Prostate gland (tissue), 2 donors: ENCODE data around the gene PAK4. TPM values are rescaled to one million over a fixed set of nuclear protein-coding genes. Genes with fewer than 3 reads are reported as not detected.
A peak's percentile ranks its signal among the peaks of the same experiment; 100 is the strongest.

ENCODE experiments used
- DNase-seq: peaks from one replicate; pipeline ENCODE4 v3.0.0-alpha.2; 2019; ENCODE audit warnings: low spot score
- H3K27ac ChIP-seq, 2 donors: fragments of 200-600 bp; sonication (generic); 2 replicates each; pipeline ENCODE4 v1.5.1; 2017 to 2019
- H3K27me3 ChIP-seq: fragments of 200-600 bp; sonication (generic); replicated peaks from 2 replicates; pipeline ENCODE4 v1.5.1; 2019; ENCODE audit not compliant: insufficient read depth
- H3K36me3 ChIP-seq, 2 donors: fragments of 200-600 bp; sonication (generic); 1 replicate in 1 of 2; 2 replicates in 1 of 2; pipeline versions ENCODE4 v1.5.1 to v1.8.1; 2017 to 2019
- H3K4me1 ChIP-seq: fragments of 200-600 bp; sonication (generic); replicated peaks from 2 replicates; pipeline ENCODE4 v1.5.1; 2019
- H3K4me3 ChIP-seq, 2 donors: fragments of 200-600 bp; sonication (generic); 2 replicates each; pipeline ENCODE4 v1.5.1; 2017 to 2019
- H3K9me3 ChIP-seq: fragments of 200-600 bp; sonication (generic); 2 replicates; pipeline ENCODE4 v1.5.1; 2017
- POLR2A ChIP-seq: fragments of 450-650 bp; IDR thresholded peaks from one replicate; pipeline ENCODE4 v1.6.1; 2016; ENCODE audit warnings: antibody characterized with exemption, mild to moderate bottlenecking
- POLR2AphosphoS5 ChIP-seq: sonication (generic); formaldehyde crosslinking; IDR thresholded peaks from one replicate; pipeline ENCODE4 v1.6.1; 2017; ENCODE audit warnings: antibody characterized with exemption
- WGBS: methylation state at CpG from one replicate; pipeline ENCODE4 v1.1.5; 2018; 5-methylcytosine and 5-hydroxymethylcytosine counted together
- intact Hi-C: fragments of 100-400 bp; cut with DNase I; formaldehyde crosslinking; loops from one replicate; pipeline ENCODE4 v1.14.2; 2022
- total RNA-seq, 2 donors: library from RNA; depleted of rRNA; stranded (reverse); fragments of >200 nt; gene quantifications; one replicate each; pipeline ENCODE4 v1.1.0, GENCODE V29; 2016
- TF ChIP-seq, protein P1 (sequence below), 4 experiments: fragments of 200-600 bp in 2 of 4; fragments of 450-650 bp in 2 of 4; sonication (generic) in 2 of 4; IDR thresholded peaks; 1 replicate in 3 of 4; 2 replicates in 1 of 4; pipeline ENCODE4 v1.5.1; 2016 to 2019; ENCODE audit warnings: antibody characterized with exemption in 4 of 4, mild to moderate bottlenecking in 2 of 4, moderate library complexity in 2 of 4

Gene PAK4
- total RNA-seq, 2 donors from 2014 or later, result 111 to 123 TPM

- H3K27ac ChIP-seq, result peak overlapping the region; percentile 66 to 74
- intact Hi-C loops, result no loop called here
- 55% methylated on average over 23 of the region's 23 CpGs for whole genome bisulfite sequencing
- H3K9me3 ChIP-seq, result no peaks in the 10 kb centered on the region
- DNase-seq, result no peak
- H3K4me3 ChIP-seq, result peak overlapping the region; percentile 24 to 40
- TF ChIP-seq POLR2AphosphoS5 (no peak), POLR2A (no peak)
- TF ChIP-seq, protein P1, sequence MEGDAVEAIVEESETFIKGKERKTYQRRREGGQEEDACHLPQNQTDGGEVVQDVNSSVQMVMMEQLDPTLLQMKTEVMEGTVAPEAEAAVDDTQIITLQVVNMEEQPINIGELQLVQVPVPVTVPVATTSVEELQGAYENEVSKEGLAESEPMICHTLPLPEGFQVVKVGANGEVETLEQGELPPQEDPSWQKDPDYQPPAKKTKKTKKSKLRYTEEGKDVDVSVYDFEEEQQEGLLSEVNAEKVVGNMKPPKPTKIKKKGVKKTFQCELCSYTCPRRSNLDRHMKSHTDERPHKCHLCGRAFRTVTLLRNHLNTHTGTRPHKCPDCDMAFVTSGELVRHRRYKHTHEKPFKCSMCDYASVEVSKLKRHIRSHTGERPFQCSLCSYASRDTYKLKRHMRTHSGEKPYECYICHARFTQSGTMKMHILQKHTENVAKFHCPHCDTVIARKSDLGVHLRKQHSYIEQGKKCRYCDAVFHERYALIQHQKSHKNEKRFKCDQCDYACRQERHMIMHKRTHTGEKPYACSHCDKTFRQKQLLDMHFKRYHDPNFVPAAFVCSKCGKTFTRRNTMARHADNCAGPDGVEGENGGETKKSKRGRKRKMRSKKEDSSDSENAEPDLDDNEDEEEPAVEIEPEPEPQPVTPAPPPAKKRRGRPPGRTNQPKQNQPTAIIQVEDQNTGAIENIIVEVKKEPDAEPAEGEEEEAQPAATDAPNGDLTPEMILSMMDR (IDR thresholded peaks at IDR 0.05), result no peak
- H3K4me1 ChIP-seq, result peaks cover 62% of the 10 kb centered on the region
- no peaks in the 10 kb centered on the region for H3K36me3 ChIP-seq
- H3K27me3 ChIP-seq, result no peaks in the 10 kb centered on the region
These were observed 31.9 kb downstream of the PAK4 start for GRCh38 chr19:39157275-39157996.

GRCh38 chr19:39157997-39158389 lies 32.4 kb downstream of the PAK4 start:
- Histone ChIP-seq H3K27ac (peak overlapping the region in 1 of 2 donors; percentile 88), H3K9me3 (no peaks in the 10 kb centered on the region), H3K27me3 (no peaks in the 10 kb centered on the region), H3K4me3 (peak overlapping the region; percentile 24 to 40), H3K4me1 (peaks cover 63% of the 10 kb centered on the region), H3K36me3 (no peaks in the 10 kb centered on the region)
- DNase-seq, result no peak
- intact Hi-C loops, result no loop called here
- WGBS, result 91% methylated on average over 15 of the region's 15 CpGs
- no peak for TF ChIP-seq POLR2AphosphoS5
- TF ChIP-seq, protein P1 (IDR thresholded peaks at IDR 0.05), result no peak
- TF ChIP-seq POLR2A, result no peak

DNA sequence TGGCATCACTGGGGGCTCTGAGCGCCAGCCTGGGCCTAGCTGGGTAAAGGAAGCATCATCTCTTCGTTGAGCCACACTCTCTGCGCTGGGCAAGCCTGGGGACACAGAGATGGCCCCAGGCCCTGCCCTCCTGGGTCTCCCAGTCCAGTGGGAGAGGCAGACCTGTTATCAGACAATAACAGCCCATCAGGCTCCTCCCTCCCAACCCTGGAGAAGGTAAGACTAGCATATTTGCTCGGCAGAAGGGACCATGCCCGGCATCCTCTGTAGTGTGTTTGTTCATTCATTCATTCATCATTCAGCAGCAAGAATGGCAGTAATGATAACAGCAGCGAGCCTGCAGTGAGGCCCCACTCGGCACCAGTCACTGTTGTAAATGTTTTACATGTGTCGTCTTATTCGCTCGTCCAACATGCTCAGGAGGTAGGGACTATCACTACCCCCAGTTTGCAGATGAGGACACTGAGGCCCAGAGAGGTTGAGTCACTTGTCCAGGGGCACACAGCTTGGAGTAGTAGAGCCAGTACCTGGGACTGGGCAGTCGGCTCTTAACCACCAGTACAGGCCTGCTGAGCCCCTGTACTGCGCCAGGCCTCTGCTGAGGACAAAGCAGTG lies 33.2 kb downstream of the PAK4 start:
- intact Hi-C loops, result no loop called here
- Histone ChIP-seq H3K36me3 (no peaks in the 10 kb centered on the region), H3K4me1 (peaks cover 63% of the 10 kb centered on the region), H3K27me3 (no peaks in the 10 kb centered on the region), H3K4me3 (peak overlapping the region in 1 of 2 donors; percentile 40), H3K9me3 (no peaks in the 10 kb centered on the region), H3K27ac (peak overlapping the region in 1 of 2 donors; percentile 88)
- TF ChIP-seq POLR2A (no peak), POLR2AphosphoS5 (no peak)
- TF ChIP-seq, protein P1 (IDR thresholded peaks at IDR 0.05), result no peak
- 77% methylated on average over 10 of the region's 12 CpGs for WGBS
- no peak for DNase-seq

- Histone ChIP-seq H3K36me3 (no peaks in the 10 kb centered on the region), H3K27ac (peak overlapping the region; percentile 85 to 88), H3K4me1 (peaks cover 50% of the 10 kb centered on the region), H3K27me3 (no peaks in the 10 kb centered on the region), H3K4me3 (no peak overlapping the region), H3K9me3 (no peaks in the 10 kb centered on the region)
- TF ChIP-seq, protein P1 (IDR thresholded peaks at IDR 0.05), result peak in 1 of 4 experiments; percentile 46
- TF ChIP-seq POLR2AphosphoS5 (peak; percentile 89), POLR2A (no peak)
- intact Hi-C loops, result no loop called here
- DNase-seq, result peak; percentile 95
- WGBS, result 6% methylated on average over 8 of the region's 8 CpGs
These were observed 34.9 kb downstream of the PAK4 start for GRCh38 chr19:39160523-39160861.
